ENCODE results near the gene MYOM1.
"Not testable (repeated sequence)": the region's sequence is repeated elsewhere in the genome, so short reads cannot be mapped to it uniquely, and the experiment has no call there.

Gene MYOM1

GRCh38 chr18:3100498-3101132, 119.2 kb downstream of the MYOM1 start:
- no peak for DNase-seq (ENCODE audit: low read depth, low spot score)
- no peak overlapping the region for H3K27ac ChIP-seq

- no peak overlapping the region for H3K27ac ChIP-seq
- DNase-seq (ENCODE audit: low read depth, low spot score) = no peak
These were observed 120.4 kb downstream of the MYOM1 start for GRCh38 chr18:3099327-3099726.

- no peak for DNase-seq (ENCODE audit: low read depth, low spot score)
- no peak overlapping the region for H3K27ac ChIP-seq
These were observed 122.7 kb downstream of the MYOM1 start for GRCh38 chr18:3097082-3097481.

GRCh38 chr18:3095921-3096320, 123.8 kb downstream of the MYOM1 start:
- DNase-seq (ENCODE audit: low read depth, low spot score) = no peak
- H3K27ac ChIP-seq = no peak overlapping the region

DNA sequence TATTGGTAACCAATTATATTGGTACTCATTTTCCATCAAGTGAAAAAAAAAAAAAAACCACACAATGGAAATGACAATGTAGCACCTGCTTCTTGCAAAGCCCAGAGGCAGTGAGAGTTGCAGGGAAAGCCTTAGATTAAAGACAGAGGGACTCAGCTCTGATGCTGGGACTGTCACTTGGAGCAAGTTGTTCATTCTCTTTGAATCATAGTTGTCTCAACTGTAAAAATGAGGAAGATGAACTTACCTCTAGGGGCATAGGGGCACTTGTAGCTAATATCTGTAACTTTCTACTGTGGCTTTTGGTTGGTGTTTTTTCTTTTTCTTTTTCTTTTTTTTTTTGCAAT, 125.5 kb downstream of the MYOM1 start:
- DNase-seq (ENCODE audit: low read depth, low spot score) = no peak
- no peak overlapping the region for H3K27ac ChIP-seq

DNA sequence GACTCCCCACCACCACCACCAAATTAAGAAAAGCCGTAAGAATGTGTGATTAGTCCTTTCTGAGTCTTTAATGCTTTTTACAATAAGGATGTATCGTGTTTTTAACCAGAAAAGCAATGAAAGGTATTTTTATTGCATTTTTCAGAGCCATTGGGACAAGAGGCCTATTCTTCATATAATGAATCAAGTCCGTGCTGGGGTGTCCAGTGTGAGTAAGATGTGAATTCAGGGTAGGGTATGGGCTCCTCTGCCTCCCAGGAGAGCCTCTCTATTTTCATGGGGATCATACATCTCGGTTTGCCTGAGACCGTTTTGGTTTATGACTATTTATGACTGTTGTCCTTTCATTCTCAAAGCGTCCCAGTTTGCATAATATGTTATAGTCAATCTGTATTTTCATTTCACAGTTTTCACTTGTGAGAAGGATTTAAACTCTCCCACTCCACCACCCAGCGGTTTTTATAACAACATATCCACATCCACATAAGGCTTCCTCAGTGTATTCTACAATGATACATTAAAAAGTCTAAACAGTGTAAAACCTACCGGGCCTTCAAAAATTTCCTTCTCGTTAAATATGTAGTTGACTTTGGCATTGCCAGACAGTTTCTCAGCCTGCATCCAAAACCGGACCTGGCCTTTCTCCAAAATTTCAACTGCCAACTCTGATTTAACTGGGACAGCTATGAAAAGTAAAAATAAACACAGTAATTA, 126.0 kb downstream of the MYOM1 start:
- no peak overlapping the region for H3K27ac ChIP-seq
- no peak for DNase-seq (ENCODE audit: low read depth, low spot score)

DNA sequence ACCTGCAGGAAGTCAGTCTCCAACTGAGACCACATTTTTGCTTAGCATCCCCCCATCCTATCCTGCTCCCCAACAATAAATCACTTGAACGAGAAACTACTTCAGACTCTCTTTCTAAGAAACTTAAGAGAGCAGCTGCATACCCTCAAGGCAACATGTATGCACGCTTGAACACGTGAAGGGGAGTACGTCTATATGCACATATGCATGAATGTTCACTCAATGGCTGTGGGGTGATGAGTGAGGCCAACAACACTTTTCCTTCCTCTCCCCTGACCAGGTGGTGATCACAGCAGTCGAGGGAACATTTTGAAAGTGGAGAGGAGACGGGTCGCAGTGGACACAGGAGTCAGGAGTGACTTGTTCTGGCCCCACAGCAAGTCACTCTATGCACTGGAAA, 127.0 kb downstream of the MYOM1 start:
- no peak for DNase-seq (ENCODE audit: low read depth, low spot score)
- no peak overlapping the region for H3K27ac ChIP-seq

DNA sequence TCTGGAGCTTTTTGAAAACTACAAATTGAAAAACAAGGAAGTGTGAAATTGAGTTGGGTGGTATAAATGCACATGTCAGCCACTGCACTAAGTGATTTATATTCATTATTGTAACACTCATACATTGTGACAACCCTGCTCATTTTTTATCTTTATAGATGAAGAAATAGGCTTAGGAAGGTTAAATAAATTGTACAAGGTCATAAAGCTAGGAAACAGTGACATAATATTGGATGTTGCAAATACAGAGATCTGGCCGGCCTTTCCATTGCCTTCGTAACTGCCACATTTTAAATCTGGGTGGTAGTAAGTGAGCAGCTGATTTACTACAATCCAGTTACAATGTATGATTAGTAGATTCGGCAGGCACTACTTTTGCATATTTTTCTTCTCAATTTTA, 130.2 kb downstream of the MYOM1 start:
- H3K27ac ChIP-seq = no peak overlapping the region
- no peak for DNase-seq (ENCODE audit: low read depth, low spot score)

GRCh38 chr18:3088449-3088848, 131.3 kb downstream of the MYOM1 start:
- no peak for DNase-seq (ENCODE audit: low read depth, low spot score)
- no peak overlapping the region for H3K27ac ChIP-seq

DNA sequence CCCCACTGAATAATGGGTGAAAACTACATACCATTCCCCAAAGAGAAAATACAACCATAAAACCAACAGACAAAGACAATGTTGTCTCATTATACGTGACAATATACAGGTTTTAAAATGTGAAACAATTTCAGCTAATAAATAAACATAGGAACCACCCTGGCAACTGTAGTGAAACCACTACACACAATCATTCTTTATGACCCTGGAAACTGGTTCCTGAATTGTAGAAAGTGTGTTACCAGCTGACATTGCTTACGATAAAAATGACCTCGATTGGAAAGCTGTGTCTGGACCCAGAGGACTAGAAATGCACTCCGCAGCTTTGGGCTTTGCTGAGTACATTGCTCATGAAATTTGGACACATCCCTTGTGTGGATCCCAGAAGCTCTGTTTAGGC, 132.9 kb downstream of the MYOM1 start:
- DNase-seq (ENCODE audit: low read depth, low spot score) = no peak
- H3K27ac ChIP-seq = no peak overlapping the region

DNA sequence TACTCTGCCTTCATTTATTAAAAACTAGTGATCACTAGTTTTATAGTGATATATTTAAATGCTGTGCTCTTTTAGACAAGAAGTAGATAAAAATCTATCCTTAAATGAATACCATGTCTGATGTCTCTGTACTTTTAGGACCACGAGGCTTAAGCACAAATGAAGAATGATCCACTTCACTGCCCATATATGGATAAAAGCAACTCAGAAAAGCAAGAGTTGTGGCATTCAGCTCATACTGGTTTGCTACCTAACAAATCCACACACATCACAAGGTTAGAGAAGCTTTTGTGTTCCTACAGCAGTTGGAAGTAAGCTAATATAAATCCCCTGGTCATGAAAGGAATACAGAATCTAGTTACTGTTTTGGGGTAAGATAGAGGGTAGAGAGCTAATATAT, 134.2 kb downstream of the MYOM1 start:
- no peak for DNase-seq (ENCODE audit: low read depth, low spot score)
- no peak overlapping the region for H3K27ac ChIP-seq

DNA sequence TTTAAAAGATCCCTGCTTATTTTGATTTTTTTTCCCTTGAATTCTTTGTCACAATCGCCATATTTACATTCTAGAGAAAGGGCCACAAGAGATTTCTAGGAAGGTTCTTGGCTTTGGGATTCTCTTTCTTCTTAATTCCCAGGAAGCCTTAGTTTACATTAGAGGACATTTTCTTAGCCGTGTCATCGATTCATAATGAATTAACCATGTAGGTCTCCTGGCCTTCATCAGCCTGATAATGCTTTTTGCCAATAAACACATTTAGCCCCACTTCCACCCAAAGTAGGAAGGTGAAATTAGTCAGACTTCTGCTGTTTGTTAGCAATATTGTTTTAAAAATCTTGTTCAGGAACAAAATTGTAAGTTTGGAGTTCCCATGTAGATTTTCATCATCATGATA, 135.6 kb downstream of the MYOM1 start:
- no peak overlapping the region for H3K27ac ChIP-seq
- no peak for DNase-seq (ENCODE audit: low read depth, low spot score)

DNA sequence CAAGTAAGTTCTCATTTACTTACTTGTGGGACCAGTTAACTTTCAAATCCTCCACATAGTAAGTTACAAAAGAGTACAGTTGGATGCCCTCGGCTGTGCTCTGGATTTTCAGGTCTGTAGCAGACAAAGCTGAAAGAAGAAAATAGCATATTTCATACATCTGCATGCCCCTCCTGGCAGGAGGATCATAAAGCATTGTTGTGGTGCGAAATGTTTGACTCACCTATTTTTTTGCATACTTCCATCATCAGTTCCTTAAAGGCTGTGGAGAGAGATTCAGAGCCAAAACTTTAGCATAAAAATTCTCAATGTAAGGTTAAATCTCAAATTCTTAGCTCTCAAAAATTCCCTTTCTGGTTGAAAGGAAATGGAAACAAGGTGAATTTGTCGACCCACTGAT, 136.0 kb downstream of the MYOM1 start:
- no peak for DNase-seq (ENCODE audit: low read depth, low spot score)
- H3K27ac ChIP-seq = no peak overlapping the region

DNA sequence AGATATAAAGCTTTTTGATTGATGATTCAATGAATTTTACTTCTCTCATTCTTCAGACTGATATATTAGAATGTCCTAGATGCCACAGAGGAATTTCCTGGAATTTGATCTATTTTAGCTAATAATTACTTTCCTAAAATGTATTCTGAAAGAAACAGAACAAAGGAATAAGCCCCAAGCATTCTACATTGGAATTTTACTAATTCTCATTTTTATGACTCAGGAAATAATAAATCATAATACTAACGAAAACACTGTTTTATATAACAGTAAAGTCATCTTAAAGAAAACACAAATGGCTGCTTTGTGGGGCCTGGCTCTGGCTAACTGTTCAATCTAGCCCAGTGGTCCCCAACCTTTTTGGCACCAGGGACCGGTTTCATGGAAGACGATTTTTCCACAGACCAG, 138.2 kb downstream of the MYOM1 start:
- no peak overlapping the region for H3K27ac ChIP-seq

GRCh38 chr18:3079653-3080052, 140.1 kb downstream of the MYOM1 start:
- H3K27ac ChIP-seq = no peak overlapping the region
- DNase-seq (ENCODE audit: low read depth, low spot score) = no peak

More for the DNA sequence above, 138.2 kb downstream of the MYOM1 start:
- no peak for DNase-seq (ENCODE audit: low read depth, low spot score)

- no peak for DNase-seq (ENCODE audit: low read depth, low spot score)
- H3K27ac ChIP-seq = no peak overlapping the region
These were observed 144.3 kb downstream of the MYOM1 start for GRCh38 chr18:3075491-3075890.

GRCh38 chr18:3074087-3074486, 145.7 kb downstream of the MYOM1 start:
- H3K27ac ChIP-seq = no peak overlapping the region
- DNase-seq (ENCODE audit: low read depth, low spot score) = no peak

DNA sequence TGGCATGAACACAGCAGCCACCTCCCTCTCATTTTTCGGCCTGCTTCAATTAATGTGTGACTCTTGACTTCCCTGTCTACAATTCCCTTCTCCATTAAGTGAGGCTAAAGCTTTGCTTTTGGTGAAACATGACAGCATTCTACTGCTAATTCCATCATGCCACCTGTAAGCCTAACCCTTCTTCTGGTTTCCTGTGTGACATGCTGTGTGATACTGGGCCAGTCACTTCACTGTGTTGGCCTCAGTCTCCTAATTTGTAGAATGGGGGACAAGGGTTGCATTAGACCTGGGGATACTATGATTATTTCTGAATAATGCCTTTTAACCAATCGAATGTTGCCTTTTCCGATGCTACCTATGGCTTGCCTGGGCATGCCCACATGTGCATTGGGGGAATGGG, 146.4 kb downstream of the MYOM1 start:
- not testable (repeated sequence) for DNase-seq (ENCODE audit: low read depth, low spot score); H3K27ac ChIP-seq

DNA sequence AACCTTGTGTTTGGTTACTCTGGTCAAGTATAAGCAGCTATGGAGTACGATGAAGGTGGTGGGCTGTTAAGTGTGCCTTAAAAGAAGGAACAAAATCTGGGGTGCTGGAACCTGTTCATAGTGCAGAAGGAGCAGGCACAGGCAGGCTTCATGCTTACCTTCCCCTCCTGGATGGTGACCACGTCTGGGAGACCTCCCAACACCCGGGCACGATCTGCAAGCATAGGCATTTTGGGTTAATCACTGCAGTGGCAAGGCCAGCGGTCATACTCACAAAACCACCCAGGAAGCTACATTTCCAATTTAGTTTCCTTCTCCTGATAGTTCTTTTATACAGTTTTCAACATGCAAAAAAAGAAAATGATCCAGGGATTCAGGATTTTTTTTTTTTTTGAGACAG, 148.1 kb downstream of the MYOM1 start:
- no peak overlapping the region for H3K27ac ChIP-seq
- no peak for DNase-seq (ENCODE audit: low read depth, low spot score)

- DNase-seq (ENCODE audit: low read depth, low spot score) = no peak
- H3K27ac ChIP-seq = no peak overlapping the region
These were observed 149.9 kb downstream of the MYOM1 start for GRCh38 chr18:3069671-3070433.

DNA sequence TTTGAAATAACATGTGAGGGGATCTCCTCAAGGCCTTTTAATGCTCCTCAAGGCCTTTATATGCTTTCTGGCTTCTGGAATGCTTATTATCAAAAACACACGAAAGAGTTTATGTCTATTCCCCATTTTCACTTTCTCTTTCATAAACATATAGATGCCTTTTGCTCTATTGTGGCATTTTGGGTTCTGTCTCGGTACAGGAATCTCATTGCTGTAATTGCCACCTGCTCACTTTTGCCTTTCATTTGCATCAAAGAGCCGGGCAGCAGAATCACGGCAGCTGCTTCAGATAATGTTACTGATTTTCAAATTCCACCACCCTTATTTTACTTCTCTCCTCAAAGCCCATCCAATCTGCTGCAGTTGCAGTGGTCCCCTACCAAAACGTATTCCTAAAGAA, 152.0 kb downstream of the MYOM1 start:
- no peak overlapping the region for H3K27ac ChIP-seq
- DNase-seq (ENCODE audit: low read depth, low spot score) = no peak
